ENCODE measurements around the gene MSMB.
"Not testable (repeated sequence)": the region's sequence is repeated elsewhere in the genome, so short reads cannot be mapped to it uniquely, and the experiment has no call there.

MSMB gene, protein sequence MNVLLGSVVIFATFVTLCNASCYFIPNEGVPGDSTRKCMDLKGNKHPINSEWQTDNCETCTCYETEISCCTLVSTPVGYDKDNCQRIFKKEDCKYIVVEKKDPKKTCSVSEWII
- 0 reads per million in 9 experiments for total RNA-seq

DNA sequence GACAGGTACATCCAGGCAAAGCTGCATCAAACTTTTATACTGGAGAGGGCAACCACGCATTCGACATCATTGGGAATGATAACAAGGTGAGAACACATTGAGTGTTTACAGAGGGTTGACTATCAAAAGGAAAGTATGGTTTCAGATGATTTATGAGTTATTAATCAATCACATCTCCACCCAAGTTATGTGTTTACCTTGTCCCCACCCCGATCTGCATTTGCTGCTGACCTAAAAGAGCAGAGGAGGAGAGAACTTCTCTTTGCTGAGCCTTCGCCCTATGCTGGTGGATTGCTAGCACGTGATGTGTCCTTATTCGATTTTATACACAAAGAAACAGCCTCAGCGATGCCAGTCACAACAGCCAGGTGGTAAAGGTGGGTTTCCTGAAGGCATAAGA is at the start of gene MSMB:
MSMB (minus strand) TSS at position 9 of the 400 bp plus-strand sequence. CDS start 32 bp downstream, outside the sequence.
- H3K27ac Mint-ChIP-seq: no peak within 1 kb of the TSS
- no peak for ATAC-seq (replicated peaks)
- no peaks in the 10 kb centered on the region for H3K4me1 Mint-ChIP-seq (ENCODE audit: low read depth in 2 of 2)
- H3K36me3 Mint-ChIP-seq (ENCODE audit: insufficient read depth): no peaks in the 10 kb centered on the region
- H3K27me3 Mint-ChIP-seq: peaks cover 14 to 18% of the 10 kb centered on the region in 2 donors
- no peak within 1 kb of the TSS for H3K4me3 Mint-ChIP-seq
- no peak for DNase-seq
- H3K9me3 Mint-ChIP-seq: no peaks in the 10 kb centered on the region

- Mint-ChIP-seq H3K9me3 (no peaks in the 10 kb centered on the region), H3K4me1 (ENCODE audit: low read depth in 2 of 2) (peaks cover 26 to 41% of the 10 kb centered on the region in 2 donors), H3K27me3 (no peaks in the 10 kb centered on the region), H3K27ac (peak overlapping the region in 1 of 2 donors; percentile 49), H3K4me3 (peak overlapping the region; percentile 45 to 54), H3K36me3 (ENCODE audit: insufficient read depth) (no peaks in the 10 kb centered on the region)
- ATAC-seq (replicated peaks) (no peak), DNase-seq (no peak)
Measured at GRCh38 chr10:46094931-46095750, 49.1 kb upstream of the MSMB start.

DNA sequence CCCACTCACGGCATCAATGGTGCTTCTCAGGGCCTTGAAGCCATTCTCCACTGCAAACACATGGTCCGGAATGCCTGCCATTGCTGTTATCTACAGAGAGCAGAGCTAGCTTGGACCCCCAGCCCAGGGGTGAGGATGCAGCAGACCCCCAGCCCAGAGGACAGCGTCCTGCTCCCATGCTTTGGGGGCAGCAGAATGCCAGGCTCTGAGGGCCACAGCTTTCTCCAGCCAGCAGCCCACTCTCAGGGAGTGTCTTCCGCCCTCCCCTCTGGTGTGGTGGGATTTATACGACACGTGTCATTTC is 48.1 kb upstream of the MSMB start:
- Mint-ChIP-seq H3K9me3 (no peaks in the 10 kb centered on the region), H3K4me3 (no peak overlapping the region), H3K27ac (no peak overlapping the region), H3K36me3 (ENCODE audit: insufficient read depth) (no peaks in the 10 kb centered on the region), H3K27me3 (no peaks in the 10 kb centered on the region), H3K4me1 (ENCODE audit: low read depth in 2 of 2) (peaks cover 26 to 41% of the 10 kb centered on the region in 2 donors)
- DNase-seq (no peak), ATAC-seq (replicated peaks) (no peak)

DNA sequence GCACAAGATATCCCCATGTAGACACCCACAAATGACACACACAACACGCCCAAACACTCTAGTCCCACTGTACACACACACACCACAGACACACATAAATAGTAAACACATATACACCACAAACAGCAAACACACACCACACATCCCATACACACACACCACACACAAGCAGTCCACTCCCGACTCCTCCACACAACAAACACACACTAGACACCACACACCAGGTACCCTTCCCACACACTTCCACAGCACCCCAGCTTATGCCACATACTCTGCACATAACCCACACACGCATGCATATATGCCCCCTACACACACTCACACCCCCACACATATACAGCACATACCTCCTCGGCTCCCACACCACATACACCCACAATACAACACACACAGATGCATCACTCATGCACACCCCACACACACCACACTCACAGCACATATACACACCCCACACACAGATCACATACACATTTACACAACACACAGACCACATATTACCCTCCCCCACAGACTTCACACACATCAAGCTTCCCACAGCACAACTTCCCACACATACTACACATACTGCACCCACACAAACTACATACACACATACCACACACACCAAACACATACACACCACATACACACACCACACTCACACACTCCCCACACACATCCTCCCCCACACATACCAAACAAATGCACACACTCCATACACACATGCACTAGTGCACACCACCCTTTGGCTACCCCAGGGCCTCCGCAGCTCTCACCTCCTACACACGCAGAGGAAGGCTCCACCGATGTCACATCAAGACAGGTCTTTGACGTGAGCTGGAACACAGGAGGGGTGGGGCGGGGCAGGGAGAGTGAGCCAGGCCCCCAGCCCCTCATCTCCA is 47.5 kb upstream of the MSMB start:
- H3K4me3 Mint-ChIP-seq; H3K9me3 Mint-ChIP-seq; DNase-seq; H3K27ac Mint-ChIP-seq; ATAC-seq (replicated peaks); H3K36me3 Mint-ChIP-seq (ENCODE audit: insufficient read depth); H3K27me3 Mint-ChIP-seq: not testable (repeated sequence)
- H3K4me1 Mint-ChIP-seq (ENCODE audit: low read depth in 2 of 2): peaks cover 26 to 40% of the 10 kb centered on the region in 2 donors

DNA sequence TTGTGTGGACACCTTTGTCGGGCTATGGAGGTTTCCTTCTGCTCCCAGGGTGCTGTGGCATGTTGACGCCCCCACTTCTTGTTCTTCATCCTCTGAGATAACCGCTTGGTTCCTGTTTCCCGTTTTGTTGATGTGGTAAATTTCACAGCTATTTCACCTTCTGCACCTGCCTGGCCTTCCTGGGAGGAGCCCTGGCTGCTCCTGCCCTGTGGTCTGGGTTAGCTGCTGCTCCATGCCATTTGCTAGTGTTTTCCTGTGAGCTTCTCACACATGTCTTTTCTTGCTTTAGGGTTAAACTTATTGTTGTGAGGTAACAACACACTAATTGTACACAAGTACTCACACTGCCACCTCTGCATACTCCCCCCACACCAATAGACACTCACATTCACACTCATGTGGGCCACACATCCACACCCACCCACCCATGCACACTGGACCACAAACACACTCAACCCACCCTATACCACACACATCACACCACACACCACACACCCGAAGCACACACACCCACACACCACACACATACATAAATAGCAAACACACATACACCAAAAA is 46.5 kb upstream of the MSMB start:
- peaks cover 23 to 35% of the 10 kb centered on the region in 2 donors for H3K4me1 Mint-ChIP-seq (ENCODE audit: low read depth in 2 of 2)
- peak; percentile 66 for ATAC-seq (replicated peaks)
- H3K36me3 Mint-ChIP-seq (ENCODE audit: insufficient read depth): no peaks in the 10 kb centered on the region
- no peaks in the 10 kb centered on the region for H3K27me3 Mint-ChIP-seq
- peak in 1 of 3 experiments; percentile 15 for DNase-seq
- no peaks in the 10 kb centered on the region for H3K9me3 Mint-ChIP-seq
- no peak overlapping the region for H3K27ac Mint-ChIP-seq
- no peak overlapping the region for H3K4me3 Mint-ChIP-seq

GRCh38 chr10:46091828-46092523 is 45.9 kb upstream of the MSMB start:
- no peak overlapping the region for H3K27ac Mint-ChIP-seq
- ATAC-seq (replicated peaks) (peak; percentile 25), DNase-seq (no peak)
- H3K9me3 Mint-ChIP-seq: no peaks in the 10 kb centered on the region
- no peaks in the 10 kb centered on the region for H3K27me3 Mint-ChIP-seq
- peaks cover 17 to 29% of the 10 kb centered on the region in 2 donors for H3K4me1 Mint-ChIP-seq (ENCODE audit: low read depth in 2 of 2)
- no peaks in the 10 kb centered on the region for H3K36me3 Mint-ChIP-seq (ENCODE audit: insufficient read depth)
- H3K4me3 Mint-ChIP-seq: no peak overlapping the region

DNA sequence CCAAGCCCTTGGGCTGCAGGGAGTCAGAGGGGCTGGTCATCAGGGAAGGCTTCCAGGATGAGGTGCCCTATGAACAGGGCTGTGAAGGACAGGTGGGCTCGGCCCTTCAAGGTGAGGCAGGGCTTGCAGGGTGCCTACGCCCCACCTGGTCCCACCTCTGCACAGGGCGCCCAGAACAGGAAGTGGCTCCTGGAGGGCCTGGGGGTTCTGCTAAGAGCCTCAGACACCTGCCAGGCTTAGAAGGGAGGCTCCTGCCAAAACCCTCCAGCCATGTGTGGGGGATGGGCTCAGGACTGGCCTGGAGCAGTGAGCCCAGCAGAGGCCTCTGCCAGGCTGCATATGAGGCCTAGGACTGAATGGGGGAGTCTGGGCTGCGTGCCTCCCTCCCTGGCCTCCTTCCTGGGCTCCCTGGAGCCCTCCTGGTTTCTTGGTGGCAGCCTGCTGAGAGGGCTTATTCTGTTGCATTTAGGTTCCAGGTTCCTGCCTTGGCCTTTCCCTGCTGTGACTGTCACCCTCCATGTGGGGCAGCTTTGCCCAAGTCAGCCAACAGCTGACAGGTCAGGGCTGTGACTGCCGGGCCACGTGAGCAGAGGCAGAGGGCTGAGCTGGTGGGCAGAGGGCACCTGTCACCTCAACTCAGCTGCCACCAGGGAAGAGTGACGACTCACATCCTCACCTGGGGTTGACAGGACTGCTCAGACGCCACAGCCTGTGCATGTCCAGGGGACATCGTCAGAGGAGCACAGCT is 45.2 kb upstream of the MSMB start:
- H3K27ac Mint-ChIP-seq: peak overlapping the region; percentile 6 to 78
- no peaks in the 10 kb centered on the region for H3K9me3 Mint-ChIP-seq
- H3K36me3 Mint-ChIP-seq (ENCODE audit: insufficient read depth): no peaks in the 10 kb centered on the region
- H3K27me3 Mint-ChIP-seq: no peaks in the 10 kb centered on the region
- peaks cover 13 to 23% of the 10 kb centered on the region in 2 donors for H3K4me1 Mint-ChIP-seq (ENCODE audit: low read depth in 2 of 2)
- ATAC-seq (replicated peaks): peak; percentile 38
- DNase-seq: no peak
- peak overlapping the region in 1 of 2 donors; percentile 4 for H3K4me3 Mint-ChIP-seq

- Mint-ChIP-seq H3K36me3 (ENCODE audit: insufficient read depth) (no peaks in the 10 kb centered on the region), H3K27ac (peak overlapping the region; percentile 6 to 78), H3K27me3 (no peaks in the 10 kb centered on the region), H3K4me1 (ENCODE audit: low read depth in 2 of 2) (peaks cover 13 to 22% of the 10 kb centered on the region in 2 donors), H3K9me3 (no peaks in the 10 kb centered on the region), H3K4me3 (peak overlapping the region in 1 of 2 donors; percentile 4)
- no peak for ATAC-seq (replicated peaks)
- no peak for DNase-seq
Measured at GRCh38 chr10:46090258-46090812, 44.3 kb upstream of the MSMB start.

DNA sequence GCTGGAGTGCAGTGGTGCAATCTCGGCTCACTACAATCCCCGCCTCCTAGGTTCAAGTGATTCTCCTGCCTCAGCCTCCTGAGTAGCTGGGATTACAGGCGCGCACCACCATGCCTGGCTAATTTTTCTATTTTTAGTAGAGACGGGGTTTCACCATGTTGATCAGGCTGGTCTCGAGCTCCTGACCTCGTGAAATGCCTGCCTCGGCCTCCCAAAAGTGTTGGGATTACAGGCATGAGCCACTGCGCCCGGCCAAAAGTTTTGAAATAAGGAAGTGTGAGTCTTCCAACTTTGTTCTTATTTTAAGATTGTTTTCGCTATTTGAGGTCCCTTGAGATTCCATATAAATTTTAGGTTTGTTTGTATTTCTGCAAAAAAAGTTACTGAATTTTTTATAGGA is 41.3 kb upstream of the MSMB start:
- DNase-seq; H3K27me3 Mint-ChIP-seq; H3K27ac Mint-ChIP-seq; ATAC-seq (replicated peaks); H3K4me3 Mint-ChIP-seq; H3K36me3 Mint-ChIP-seq (ENCODE audit: insufficient read depth); H3K9me3 Mint-ChIP-seq: not testable (repeated sequence)
- H3K4me1 Mint-ChIP-seq (ENCODE audit: low read depth in 2 of 2): peaks cover 10 to 18% of the 10 kb centered on the region in 2 donors

GRCh38 chr10:46084321-46085165 is 38.5 kb upstream of the MSMB start:
- H3K36me3 Mint-ChIP-seq (ENCODE audit: insufficient read depth): no peaks in the 10 kb centered on the region
- H3K9me3 Mint-ChIP-seq: no peaks in the 10 kb centered on the region
- DNase-seq (no peak), ATAC-seq (replicated peaks) (no peak)
- H3K4me1 Mint-ChIP-seq (ENCODE audit: low read depth in 2 of 2): peaks cover 12% of the 10 kb centered on the region in 2 donors
- H3K27me3 Mint-ChIP-seq: no peaks in the 10 kb centered on the region
- no peak overlapping the region for H3K4me3 Mint-ChIP-seq
- no peak overlapping the region for H3K27ac Mint-ChIP-seq

DNA sequence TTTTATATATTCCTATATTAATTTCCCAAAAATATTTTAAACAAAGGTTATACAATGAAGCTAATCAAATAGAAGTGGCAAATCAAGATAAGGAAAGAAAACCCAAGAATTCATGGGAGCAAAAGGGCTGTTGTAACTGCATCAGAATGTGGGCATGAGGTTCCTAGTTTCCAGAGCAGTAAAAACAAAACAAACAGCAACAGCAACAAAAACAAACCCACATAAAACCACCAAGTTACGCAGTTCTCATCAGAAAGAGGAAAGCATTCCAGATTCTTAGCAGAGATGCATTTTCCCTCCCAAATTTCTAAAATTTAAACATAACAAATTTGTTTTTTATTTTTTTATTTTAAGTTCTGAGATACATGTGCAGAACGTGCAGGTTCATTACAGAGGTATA is 34.8 kb upstream of the MSMB start:
- ATAC-seq (replicated peaks) (no peak), DNase-seq (no peak)
- Mint-ChIP-seq H3K27ac (no peak overlapping the region), H3K4me1 (ENCODE audit: low read depth in 2 of 2) (peaks cover 18 to 21% of the 10 kb centered on the region in 2 donors), H3K36me3 (ENCODE audit: insufficient read depth) (no peaks in the 10 kb centered on the region), H3K4me3 (no peak overlapping the region), H3K9me3 (no peaks in the 10 kb centered on the region), H3K27me3 (no peaks in the 10 kb centered on the region)

All from effector memory CD8-positive, alpha-beta T cell (primary cell).